Nephron (organoid): ENCODE data around the gene NRG2.

Experiments
- H3K27ac Mint-ChIP-seq, 3 experiments: 2 replicates each; pipeline ENCODE4 v1.8.0; 2020; ENCODE audit warnings: mixed read lengths in 3 of 3, mild to moderate bottlenecking in 2 of 3, moderate library complexity in 1 of 3
- H3K27me3 Mint-ChIP-seq: 2 replicates; pipeline ENCODE4 v1.8.0; 2021; ENCODE audit warnings: low read depth, mild to moderate bottlenecking, moderate library complexity, mixed read lengths
- H3K36me3 Mint-ChIP-seq: 2 replicates; pipeline ENCODE4 v1.8.0; 2020; ENCODE audit warnings: low read depth, mixed read lengths
- H3K4me1 Mint-ChIP-seq: 2 replicates; pipeline ENCODE4 v1.8.0; 2020; ENCODE audit warnings: mixed read lengths
- H3K4me3 Mint-ChIP-seq, 3 experiments: 2 replicates each; pipeline ENCODE4 v1.8.0; 2020; ENCODE audit warnings: mild to moderate bottlenecking in 3 of 3, mixed read lengths in 3 of 3, moderate library complexity in 2 of 3
- H3K9me3 Mint-ChIP-seq: 2 replicates; pipeline ENCODE4 v1.8.0; 2020; ENCODE audit warnings: mixed read lengths
- CTCF ChIP-seq, 3 experiments: fragments of 200-600 bp; sonication (generic); IDR thresholded peaks; one replicate each; pipeline ENCODE4 v1.5.0; 2021; ENCODE audit warnings: antibody characterized with exemption in 3 of 3; ENCODE audit not compliant: unreplicated experiment in 3 of 3

Gene NRG2

GRCh38 chr5:140042643-140043507 lies at the start of gene NRG2:
Gene NRG2 (minus strand): TSS chr5:140043299.
- H3K9me3 Mint-ChIP-seq: no peaks in the 10 kb centered on the region
- H3K4me1 Mint-ChIP-seq: peaks cover 16% of the 10 kb centered on the region
- no peaks in the 10 kb centered on the region for H3K36me3 Mint-ChIP-seq
- peaks cover 95% of the 10 kb centered on the region for H3K27me3 Mint-ChIP-seq
- H3K4me3 Mint-ChIP-seq: peak within 1 kb of the TSS; percentile 74 to 79 (median 75)
- TF ChIP-seq CTCF (IDR thresholded peaks at IDR 0.05; ENCODE audit: unreplicated experiment in 3 of 3): peak; percentile 26 to 44 (median 42)
- no peak within 1 kb of the TSS for H3K27ac Mint-ChIP-seq

GRCh38 chr5:140090251-140090650 lies 47.2 kb upstream of the NRG2 start:
- H3K36me3 Mint-ChIP-seq: no peaks in the 10 kb centered on the region
- H3K9me3 Mint-ChIP-seq: peaks cover 22% of the 10 kb centered on the region
- no peak overlapping the region for H3K4me3 Mint-ChIP-seq
- H3K27ac Mint-ChIP-seq: no peak overlapping the region
- TF ChIP-seq CTCF (IDR thresholded peaks at IDR 0.05; ENCODE audit: unreplicated experiment in 3 of 3): no peak
- H3K27me3 Mint-ChIP-seq: peaks cover 55% of the 10 kb centered on the region
- no peaks in the 10 kb centered on the region for H3K4me1 Mint-ChIP-seq

- Mint-ChIP-seq H3K27ac (no peak overlapping the region), H3K9me3 (peaks cover 6% of the 10 kb centered on the region), H3K27me3 (peaks cover 69% of the 10 kb centered on the region), H3K36me3 (no peaks in the 10 kb centered on the region), H3K4me1 (no peaks in the 10 kb centered on the region), H3K4me3 (no peak overlapping the region)
- TF ChIP-seq CTCF (IDR thresholded peaks at IDR 0.05; ENCODE audit: unreplicated experiment in 3 of 3): no peak
These were observed 41.4 kb upstream of the NRG2 start for GRCh38 chr5:140084541-140084940.

GRCh38 chr5:140083650-140084049 lies 40.6 kb upstream of the NRG2 start:
- H3K27me3 Mint-ChIP-seq: peaks cover 77% of the 10 kb centered on the region
- H3K4me3 Mint-ChIP-seq: no peak overlapping the region
- no peaks in the 10 kb centered on the region for H3K4me1 Mint-ChIP-seq
- no peaks in the 10 kb centered on the region for H3K9me3 Mint-ChIP-seq
- H3K27ac Mint-ChIP-seq: no peak overlapping the region
- no peak for TF ChIP-seq CTCF (IDR thresholded peaks at IDR 0.05; ENCODE audit: unreplicated experiment in 3 of 3)
- no peaks in the 10 kb centered on the region for H3K36me3 Mint-ChIP-seq

- Mint-ChIP-seq H3K27ac (no peak overlapping the region), H3K36me3 (no peaks in the 10 kb centered on the region), H3K4me1 (no peaks in the 10 kb centered on the region), H3K9me3 (no peaks in the 10 kb centered on the region), H3K27me3 (peaks cover 79% of the 10 kb centered on the region), H3K4me3 (no peak overlapping the region)
- no peak for TF ChIP-seq CTCF (IDR thresholded peaks at IDR 0.05; ENCODE audit: unreplicated experiment in 3 of 3)
These were observed 40.0 kb upstream of the NRG2 start for GRCh38 chr5:140083120-140083519.

GRCh38 chr5:140076788-140077187 lies 33.7 kb upstream of the NRG2 start:
- no peaks in the 10 kb centered on the region for H3K9me3 Mint-ChIP-seq
- no peak overlapping the region for H3K4me3 Mint-ChIP-seq
- H3K4me1 Mint-ChIP-seq: no peaks in the 10 kb centered on the region
- no peak for TF ChIP-seq CTCF (IDR thresholded peaks at IDR 0.05; ENCODE audit: unreplicated experiment in 3 of 3)
- H3K36me3 Mint-ChIP-seq: no peaks in the 10 kb centered on the region
- peaks cover 76% of the 10 kb centered on the region for H3K27me3 Mint-ChIP-seq
- no peak overlapping the region for H3K27ac Mint-ChIP-seq
